ENCODE results near the gene DPM2. TPM values are rescaled to one million over a fixed set of nuclear protein-coding genes. Genes with fewer than 3 reads are reported as not detected.
A peak's percentile ranks its signal among the peaks of the same experiment; 100 is the strongest.

The DPM2 gene
- total and polyA plus RNA-seq, 5 donors: 13.6 to 20.0 (median 16.4) TPM

DNA sequence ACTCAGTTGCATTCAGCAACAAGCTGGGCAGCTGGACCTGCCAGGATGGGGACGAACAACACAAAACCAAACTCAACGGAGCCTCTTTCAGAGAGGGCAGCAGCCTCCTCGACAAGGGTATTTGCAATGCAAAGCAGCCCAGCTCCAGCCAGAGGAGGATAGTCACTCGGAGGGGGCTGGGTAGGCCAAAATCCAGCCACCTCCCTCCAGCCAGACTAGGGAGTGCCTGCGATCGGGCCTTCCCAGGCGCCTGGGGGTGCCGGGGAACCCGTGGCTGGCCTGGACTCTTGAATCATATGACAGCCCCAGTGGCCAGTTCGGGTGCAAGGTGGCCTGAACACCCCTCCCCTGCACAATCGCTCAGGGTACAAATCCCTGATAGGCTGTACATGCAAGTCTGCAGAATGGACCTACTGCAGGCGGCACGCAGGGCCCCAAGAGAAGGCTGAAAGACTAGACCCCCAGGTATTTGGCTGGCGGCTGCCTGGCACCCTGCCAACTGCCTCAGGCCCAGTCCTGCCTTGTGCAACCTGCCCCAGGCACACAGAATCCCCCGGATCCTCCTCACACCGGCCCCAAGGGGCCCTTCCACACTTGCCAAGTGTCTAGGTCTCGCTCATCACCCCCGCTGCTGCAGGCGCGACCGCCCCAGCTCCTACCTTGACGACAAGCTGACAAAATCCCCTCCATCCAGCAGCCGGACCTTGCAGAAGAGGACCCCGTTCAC is 41.8 kb upstream of the DPM2 start:
- DNase-seq: peak; percentile 64 to 86 (median 86)
- Histone ChIP-seq H3K27ac (ENCODE audit: low read length) (peak overlapping the region; percentile 68), H3K27me3 (ENCODE audit: control insufficient read depth, insufficient read depth) (no peaks in the 10 kb centered on the region), H3K9me3 (ENCODE audit: control insufficient read depth, low read length) (no peaks in the 10 kb centered on the region), H3K4me1 (ENCODE audit: control insufficient read depth, insufficient read depth, low read length) (peaks cover 28% of the 10 kb centered on the region), H3K4me3 (ENCODE audit: low read length) (peak overlapping the region; percentile 92)
- ATAC-seq: peak; percentile 13 to 18
- WGBS: 6% methylated on average over 24 of the region's 24 CpGs
- intact Hi-C loops (cut with DNase I): loop anchor here in 2 of 4 donors (5.0 to 10.0 kb wide), 2 partner anchors 37 to 55 kb away; no protein-coding TSS in a partner anchor

DNA sequence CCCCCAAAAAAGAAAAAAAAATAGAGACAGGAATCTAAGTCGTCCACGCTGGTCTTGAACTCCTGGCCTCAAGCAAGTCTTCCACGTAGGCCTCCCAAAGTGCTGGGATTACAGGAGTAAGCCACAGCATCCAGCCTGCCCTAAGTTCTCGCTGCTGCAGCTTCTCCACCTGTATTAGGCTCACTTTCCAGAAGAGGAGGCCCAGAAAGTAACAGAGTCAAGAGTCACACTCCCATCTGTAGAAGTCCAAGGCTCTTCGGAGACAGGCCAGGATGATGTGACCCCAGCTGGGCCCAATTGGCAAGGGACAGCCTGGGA is 41.3 kb upstream of the DPM2 start:
- 48% methylated on average over 5 of the region's 5 CpGs for WGBS
- Histone ChIP-seq H3K4me1 (ENCODE audit: control insufficient read depth, insufficient read depth, low read length) (peaks cover 33% of the 10 kb centered on the region), H3K27me3 (ENCODE audit: control insufficient read depth, insufficient read depth) (no peaks in the 10 kb centered on the region), H3K4me3 (ENCODE audit: low read length) (peak overlapping the region; percentile 92), H3K9me3 (ENCODE audit: control insufficient read depth, low read length) (no peaks in the 10 kb centered on the region), H3K27ac (ENCODE audit: low read length) (peak overlapping the region; percentile 68)
- no peak for DNase-seq
- no peak for ATAC-seq
- intact Hi-C loops (cut with DNase I): no loop called here

DNA sequence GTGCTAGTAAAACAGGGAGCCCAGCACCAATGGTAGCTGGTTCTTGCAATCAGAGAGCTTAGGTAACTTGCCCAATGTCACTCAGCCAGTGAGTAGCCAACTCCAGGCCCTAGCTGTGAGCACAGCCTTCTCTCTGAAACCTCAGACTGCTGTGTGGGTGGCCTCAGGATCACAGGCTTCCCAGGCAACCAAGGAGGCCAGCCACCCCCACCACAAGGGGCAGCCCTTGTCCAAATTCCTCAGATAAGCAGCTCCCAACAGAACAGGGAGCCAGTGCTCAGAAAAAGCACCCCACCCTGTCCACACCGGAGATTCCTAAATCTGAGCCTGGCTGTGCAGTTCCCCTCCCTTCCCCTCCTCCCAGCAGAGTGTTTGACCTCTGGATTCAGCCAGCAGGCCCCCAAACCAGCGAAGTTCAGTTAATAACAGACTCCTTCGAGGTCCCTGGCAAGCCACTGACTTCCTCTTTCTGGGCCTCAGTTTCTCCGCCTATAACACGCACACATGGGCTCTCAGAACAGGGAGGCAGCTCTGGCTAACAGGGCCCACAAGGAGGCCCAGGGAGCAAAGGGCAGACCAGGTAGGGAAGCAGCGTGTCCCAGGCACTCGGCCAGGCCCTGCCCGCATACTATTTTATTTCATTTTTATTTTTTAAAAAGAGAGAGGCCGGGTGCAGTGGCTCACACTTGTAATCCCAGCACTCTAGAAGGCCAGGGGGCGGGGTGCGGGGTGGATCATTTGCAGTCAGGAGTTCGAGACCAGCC is 40.4 kb upstream of the DPM2 start:
- no peaks in the 10 kb centered on the region for H3K9me3 ChIP-seq (ENCODE audit: control insufficient read depth, low read length)
- H3K27me3 ChIP-seq (ENCODE audit: control insufficient read depth, insufficient read depth): no peaks in the 10 kb centered on the region
- H3K4me1 ChIP-seq (ENCODE audit: control insufficient read depth, insufficient read depth, low read length): peaks cover 41% of the 10 kb centered on the region
- DNase-seq (peak; percentile 84 to 92 (median 85)), ATAC-seq (peak; percentile 59 to 69)
- 45% methylated on average over 12 of the region's 12 CpGs for WGBS
- intact Hi-C loops (cut with DNase I): no loop called here
- peak overlapping the region; percentile 51 for H3K27ac ChIP-seq (ENCODE audit: low read length)
- H3K4me3 ChIP-seq (ENCODE audit: low read length): peak overlapping the region; percentile 92

DNA sequence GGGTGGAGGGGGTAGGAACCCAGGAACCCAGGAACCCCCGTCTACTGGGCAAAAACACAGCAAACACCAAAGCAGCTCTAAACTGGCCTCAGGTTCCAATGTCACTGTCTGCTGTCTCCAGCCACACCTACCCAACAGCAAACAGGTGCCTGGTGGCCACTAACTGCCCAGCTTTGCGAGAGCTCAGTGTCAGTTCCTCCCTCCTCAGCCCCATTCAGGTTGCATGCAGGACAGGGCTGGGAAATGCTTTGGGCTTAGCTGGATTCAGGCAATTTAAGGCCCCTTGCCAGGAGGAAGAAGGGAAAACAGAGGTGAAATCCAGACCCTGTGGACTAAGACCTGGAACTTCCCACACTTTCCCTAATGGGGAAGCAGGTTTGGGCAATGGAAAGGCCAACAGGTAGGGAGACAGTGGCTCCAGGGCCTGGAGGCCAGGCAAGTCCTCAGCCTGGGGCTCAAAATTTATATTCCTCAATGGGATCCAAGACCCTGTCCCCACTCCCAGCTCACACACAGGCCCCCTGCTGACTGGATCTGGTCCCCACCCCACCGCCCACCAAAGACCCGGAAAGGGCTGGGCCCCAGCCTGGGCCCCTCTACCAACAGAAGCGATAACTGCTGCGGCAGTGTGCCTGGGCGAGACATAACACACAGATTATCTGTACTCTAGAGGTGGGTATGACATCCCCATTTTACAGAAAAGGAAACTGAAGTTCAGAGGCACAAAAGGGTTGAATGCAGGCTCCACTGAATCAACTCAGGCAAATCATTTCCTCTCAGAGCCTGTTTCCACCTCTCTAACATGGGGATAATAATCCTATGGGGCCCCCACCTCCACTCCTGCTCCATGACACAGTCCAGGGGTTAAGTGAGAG is 39.6 kb upstream of the DPM2 start:
- DNase-seq (peak in 1 of 3 donors; percentile 40), ATAC-seq (no peak)
- intact Hi-C loops (cut with DNase I): no loop called here
- H3K27ac ChIP-seq (ENCODE audit: low read length): peak overlapping the region; percentile 55
- no peaks in the 10 kb centered on the region for H3K9me3 ChIP-seq (ENCODE audit: control insufficient read depth, low read length)
- peaks cover 47% of the 10 kb centered on the region for H3K4me1 ChIP-seq (ENCODE audit: control insufficient read depth, insufficient read depth, low read length)
- H3K27me3 ChIP-seq (ENCODE audit: control insufficient read depth, insufficient read depth): no peaks in the 10 kb centered on the region
- WGBS: 67% methylated on average over 7 of the region's 7 CpGs
- H3K4me3 ChIP-seq (ENCODE audit: low read length): peak overlapping the region; percentile 26

DNA sequence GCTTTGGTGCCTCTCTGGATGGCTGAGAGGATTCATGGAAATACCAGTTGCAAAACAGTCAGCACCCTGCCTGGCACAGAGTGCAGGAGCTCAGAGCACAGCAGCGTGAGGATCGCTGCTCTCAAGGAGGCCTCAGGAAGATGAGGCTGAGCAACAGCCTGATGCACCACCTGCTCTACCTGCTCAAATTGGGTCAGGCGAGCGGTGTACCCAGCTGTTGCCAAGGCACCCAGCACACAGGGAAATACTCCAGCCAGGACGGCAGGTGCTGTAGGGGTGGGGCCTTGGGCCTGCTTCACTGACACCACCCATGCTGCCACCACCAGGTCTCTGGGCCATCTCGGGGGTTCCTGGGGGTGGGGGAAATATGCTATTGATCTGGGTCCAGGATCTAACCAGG is 38.8 kb upstream of the DPM2 start:
- intact Hi-C loops (cut with DNase I): no loop called here
- Histone ChIP-seq H3K4me3 (ENCODE audit: low read length) (no peak overlapping the region), H3K27me3 (ENCODE audit: control insufficient read depth, insufficient read depth) (no peaks in the 10 kb centered on the region), H3K4me1 (ENCODE audit: control insufficient read depth, insufficient read depth, low read length) (peaks cover 50% of the 10 kb centered on the region), H3K9me3 (ENCODE audit: control insufficient read depth, low read length) (no peaks in the 10 kb centered on the region), H3K27ac (ENCODE audit: low read length) (no peak overlapping the region)
- 82% methylated on average over 6 of the region's 6 CpGs for WGBS
- ATAC-seq (no peak), DNase-seq (no peak)

DNA sequence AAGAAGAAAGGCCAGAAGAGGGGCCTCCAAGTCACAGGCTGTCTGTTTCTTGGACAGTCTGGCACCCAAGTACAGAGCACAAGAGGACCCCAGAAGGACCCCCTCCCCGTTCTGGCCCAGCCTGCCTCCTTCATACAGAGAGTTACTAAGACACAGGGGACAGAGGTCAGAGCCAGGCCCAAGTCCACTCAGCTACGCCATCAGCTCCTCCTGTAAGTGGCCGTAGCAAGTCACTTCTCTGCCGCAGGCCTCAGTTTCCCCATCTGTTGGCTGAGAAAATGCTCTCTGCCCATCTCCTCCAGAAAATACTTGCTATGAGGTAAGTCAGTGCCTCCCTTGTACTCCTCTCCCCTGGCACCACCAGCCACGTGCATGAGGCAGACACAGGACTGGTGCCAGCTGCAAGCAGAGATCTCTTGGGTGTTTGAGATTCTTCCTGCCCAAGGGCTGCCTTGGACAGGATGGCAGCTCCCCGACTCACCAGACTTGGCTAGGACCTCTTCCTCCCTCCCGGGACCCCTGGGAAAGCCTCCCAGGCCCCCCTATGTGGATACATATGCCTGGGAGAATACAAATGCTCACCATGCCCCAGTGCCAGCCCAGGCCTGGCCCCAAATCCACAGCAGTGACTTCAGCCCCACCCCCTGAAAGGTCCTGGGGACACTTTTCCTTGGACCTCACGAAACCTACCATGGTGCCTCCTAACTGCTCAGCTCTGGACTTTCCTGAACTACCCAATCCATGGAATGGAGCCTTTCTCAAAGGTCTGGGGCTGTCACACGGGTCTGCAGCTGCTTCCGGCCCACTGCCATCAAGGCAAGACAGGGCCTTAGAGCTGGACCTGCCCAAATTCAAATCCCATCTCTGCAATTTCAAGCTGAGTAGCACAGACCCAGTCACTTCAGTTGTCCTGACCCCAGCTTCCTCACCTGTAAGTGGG is 38.0 kb upstream of the DPM2 start:
- peak overlapping the region; percentile 10 for H3K27ac ChIP-seq (ENCODE audit: low read length)
- intact Hi-C loops (cut with DNase I): no loop called here
- DNase-seq (peak in 1 of 3 donors; percentile 65), ATAC-seq (no peak)
- WGBS: 61% methylated on average over 10 of the region's 10 CpGs
- no peaks in the 10 kb centered on the region for H3K27me3 ChIP-seq (ENCODE audit: control insufficient read depth, insufficient read depth)
- no peak overlapping the region for H3K4me3 ChIP-seq (ENCODE audit: low read length)
- H3K9me3 ChIP-seq (ENCODE audit: control insufficient read depth, low read length): no peaks in the 10 kb centered on the region
- H3K4me1 ChIP-seq (ENCODE audit: control insufficient read depth, insufficient read depth, low read length): peaks cover 53% of the 10 kb centered on the region

DNA sequence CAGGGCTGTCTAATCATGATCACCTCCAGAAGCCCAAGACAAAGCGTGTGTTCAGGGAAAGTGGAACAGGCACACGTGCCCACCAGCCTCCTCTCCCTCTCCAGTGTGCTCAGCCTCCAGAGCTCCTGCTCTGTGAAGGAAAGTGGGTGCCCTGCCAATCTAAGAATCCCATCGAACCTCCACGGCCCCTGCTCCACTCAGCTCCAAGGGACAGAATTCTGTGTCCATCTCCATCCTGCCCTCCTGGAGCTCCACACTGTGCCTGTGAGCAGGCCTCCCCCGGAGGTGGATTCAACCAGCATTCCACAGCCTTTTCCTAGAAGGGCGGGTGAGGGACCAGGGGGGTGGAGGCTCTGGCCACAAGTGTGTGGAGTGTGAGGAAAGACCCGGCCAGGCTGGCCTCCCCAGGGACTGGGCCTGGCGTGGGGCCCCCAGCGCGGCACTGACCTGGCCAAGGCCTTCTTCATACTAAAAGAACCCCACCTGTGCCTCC is 37.2 kb upstream of the DPM2 start:
- DNase-seq: peak; percentile 63 to 86 (median 82)
- WGBS: 40% methylated on average over 10 of the region's 10 CpGs
- peak; percentile 4 to 14 for ATAC-seq

DNA sequence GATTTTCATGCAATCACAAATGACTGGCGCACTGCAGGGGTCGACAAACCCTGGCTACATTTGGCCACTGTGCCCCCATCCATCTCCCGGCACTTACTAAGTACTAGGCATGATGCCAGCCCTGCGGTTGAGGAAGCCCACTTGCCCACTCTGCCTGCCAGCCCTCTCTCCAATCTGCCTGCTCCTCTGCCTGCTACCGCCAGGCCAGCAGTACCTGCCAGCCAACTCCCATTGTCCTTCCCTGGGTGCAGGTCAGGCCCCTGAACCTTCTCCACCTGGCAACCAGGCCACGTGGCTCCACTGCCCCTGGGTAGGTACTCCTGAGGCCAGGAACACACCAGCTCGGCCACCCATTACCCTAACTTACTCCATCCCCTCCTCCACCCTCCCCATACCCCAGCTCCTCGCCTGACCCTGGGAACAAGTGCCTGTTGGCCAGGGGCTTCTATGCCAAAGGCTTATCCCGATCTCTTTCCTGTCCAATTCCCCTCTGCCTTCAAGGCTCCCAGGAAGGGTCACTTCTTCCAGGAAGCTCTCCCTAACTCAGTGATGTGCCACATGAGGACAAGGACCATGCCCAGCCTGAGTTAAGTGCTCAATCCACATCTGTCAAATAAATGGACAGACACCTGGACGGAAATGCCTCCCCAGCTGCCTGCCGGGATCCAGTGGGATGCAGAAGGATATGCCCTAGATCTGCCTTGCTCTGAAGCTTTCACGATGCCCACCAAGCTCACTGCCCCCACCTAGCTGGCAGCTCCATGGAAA is 36.5 kb upstream of the DPM2 start:
- H3K9me3 ChIP-seq (ENCODE audit: control insufficient read depth, low read length): no peaks in the 10 kb centered on the region
- WGBS: 64% methylated on average over 12 of the region's 12 CpGs
- H3K27me3 ChIP-seq (ENCODE audit: control insufficient read depth, insufficient read depth): no peaks in the 10 kb centered on the region
- intact Hi-C loops (cut with DNase I): no loop called here
- DNase-seq (no peak), ATAC-seq (no peak)
- H3K27ac ChIP-seq (ENCODE audit: low read length): peak overlapping the region; percentile 85
- H3K4me1 ChIP-seq (ENCODE audit: control insufficient read depth, insufficient read depth, low read length): peaks cover 57% of the 10 kb centered on the region
- H3K4me3 ChIP-seq (ENCODE audit: low read length): no peak overlapping the region

More for the DNA sequence above, 37.2 kb upstream of the DPM2 start:
- intact Hi-C loops (cut with DNase I): no loop called here
- H3K27ac ChIP-seq (ENCODE audit: low read length): peak overlapping the region; percentile 85
- H3K4me3 ChIP-seq (ENCODE audit: low read length): no peak overlapping the region
- peaks cover 53% of the 10 kb centered on the region for H3K4me1 ChIP-seq (ENCODE audit: control insufficient read depth, insufficient read depth, low read length)
- H3K9me3 ChIP-seq (ENCODE audit: control insufficient read depth, low read length): no peaks in the 10 kb centered on the region
- no peaks in the 10 kb centered on the region for H3K27me3 ChIP-seq (ENCODE audit: control insufficient read depth, insufficient read depth)

DNA sequence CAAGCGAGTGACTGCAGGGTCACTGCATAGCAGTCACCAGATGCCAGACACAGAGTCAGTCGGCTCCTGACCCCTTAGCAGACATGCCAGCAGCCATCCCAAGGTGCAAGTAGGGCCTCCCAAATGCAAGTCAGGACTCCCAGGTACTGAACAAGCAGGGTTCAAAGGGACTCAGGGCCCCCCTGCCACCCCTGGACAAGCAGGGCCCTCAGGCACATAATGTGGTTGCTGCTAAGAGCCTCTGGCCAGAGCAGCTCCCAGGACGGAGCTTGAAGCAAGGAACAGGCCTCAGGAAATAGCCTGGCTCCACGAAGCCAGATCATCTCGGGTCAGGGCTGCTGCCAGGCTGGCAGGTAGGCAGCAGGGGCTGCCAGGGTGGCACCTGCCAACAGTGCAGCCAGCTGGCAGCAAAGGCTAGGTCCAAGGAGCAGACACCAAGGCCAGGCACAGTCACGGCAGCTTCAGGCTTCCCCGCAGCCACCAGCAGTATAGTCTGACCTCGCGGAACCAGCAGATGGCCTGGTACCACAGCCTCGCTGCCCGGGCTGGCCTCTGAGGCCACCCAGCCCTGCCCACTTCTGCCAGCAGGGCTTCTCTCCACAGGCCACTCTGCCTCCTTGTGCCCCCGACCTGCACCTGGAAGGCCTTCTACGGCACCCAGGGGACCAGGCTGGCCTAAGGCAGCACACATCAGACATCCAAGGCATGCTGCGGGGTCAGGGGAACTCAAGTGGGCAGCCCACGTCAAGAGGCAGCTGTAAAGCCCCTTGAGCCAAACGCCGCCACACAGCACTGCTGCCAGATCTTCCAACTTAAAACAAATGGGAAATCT is 35.7 kb upstream of the DPM2 start:
- Histone ChIP-seq H3K27ac (ENCODE audit: low read length) (peak overlapping the region; percentile 85), H3K4me3 (ENCODE audit: low read length) (no peak overlapping the region), H3K9me3 (ENCODE audit: control insufficient read depth, low read length) (no peaks in the 10 kb centered on the region), H3K4me1 (ENCODE audit: control insufficient read depth, insufficient read depth, low read length) (peaks cover 63% of the 10 kb centered on the region), H3K27me3 (ENCODE audit: control insufficient read depth, insufficient read depth) (no peaks in the 10 kb centered on the region)
- peak in 1 of 3 donors; percentile 62 for DNase-seq
- intact Hi-C loops (cut with DNase I): no loop called here
- no peak for ATAC-seq
- 55% methylated on average over 17 of the region's 17 CpGs for WGBS
